ENCODE results near the gene ANKRD52.

The ANKRD52 gene

DNA sequence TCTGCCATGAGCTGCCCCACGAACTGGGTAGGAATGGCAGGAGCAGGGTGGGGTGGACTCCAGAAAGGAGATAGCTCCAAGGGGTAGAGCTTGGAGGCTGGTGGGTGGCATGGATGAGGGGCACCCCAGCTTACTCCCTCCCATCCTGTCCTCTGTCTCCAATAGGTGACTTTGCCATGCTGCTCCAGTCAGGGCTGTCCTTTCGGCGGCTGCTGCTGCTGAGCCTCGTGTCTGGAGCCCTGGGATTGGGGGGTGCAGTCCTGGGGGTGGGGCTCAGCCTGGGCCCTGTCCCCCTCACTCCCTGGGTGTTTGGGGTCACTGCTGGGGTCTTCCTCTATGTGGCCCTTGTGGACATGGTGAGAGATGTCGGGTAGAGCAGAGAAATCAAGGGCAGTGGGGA is 21.2 kb downstream of the ANKRD52 start:
- no peak for DNase-seq

DNA sequence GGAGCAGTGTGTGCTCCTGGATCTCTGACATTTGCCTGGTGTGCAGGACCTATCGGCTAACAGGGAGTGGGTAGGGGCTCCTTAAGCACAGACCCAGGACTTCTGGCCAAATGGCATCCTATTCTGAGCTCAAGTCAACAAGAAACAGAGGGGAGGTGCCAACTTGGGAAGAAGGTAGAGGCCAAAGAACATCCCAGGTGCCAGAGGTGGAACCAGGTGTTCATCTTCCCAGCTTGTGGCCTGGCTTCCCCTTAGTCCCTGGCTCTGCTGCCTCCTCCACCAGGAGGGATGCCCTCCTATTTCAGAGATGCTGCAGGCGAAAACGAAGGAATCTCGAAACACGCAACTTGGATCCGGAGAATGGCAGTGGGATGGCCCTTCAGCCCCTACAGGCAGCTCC is 22.1 kb downstream of the ANKRD52 start:
- DNase-seq, result no peak

GRCh38 chr12:56234746-56235436 is 23.3 kb downstream of the ANKRD52 start:
- DNase-seq, result no peak

- DNase-seq, result no peak
These were observed 27.0 kb downstream of the ANKRD52 start for GRCh38 chr12:56231184-56231582.

DNA sequence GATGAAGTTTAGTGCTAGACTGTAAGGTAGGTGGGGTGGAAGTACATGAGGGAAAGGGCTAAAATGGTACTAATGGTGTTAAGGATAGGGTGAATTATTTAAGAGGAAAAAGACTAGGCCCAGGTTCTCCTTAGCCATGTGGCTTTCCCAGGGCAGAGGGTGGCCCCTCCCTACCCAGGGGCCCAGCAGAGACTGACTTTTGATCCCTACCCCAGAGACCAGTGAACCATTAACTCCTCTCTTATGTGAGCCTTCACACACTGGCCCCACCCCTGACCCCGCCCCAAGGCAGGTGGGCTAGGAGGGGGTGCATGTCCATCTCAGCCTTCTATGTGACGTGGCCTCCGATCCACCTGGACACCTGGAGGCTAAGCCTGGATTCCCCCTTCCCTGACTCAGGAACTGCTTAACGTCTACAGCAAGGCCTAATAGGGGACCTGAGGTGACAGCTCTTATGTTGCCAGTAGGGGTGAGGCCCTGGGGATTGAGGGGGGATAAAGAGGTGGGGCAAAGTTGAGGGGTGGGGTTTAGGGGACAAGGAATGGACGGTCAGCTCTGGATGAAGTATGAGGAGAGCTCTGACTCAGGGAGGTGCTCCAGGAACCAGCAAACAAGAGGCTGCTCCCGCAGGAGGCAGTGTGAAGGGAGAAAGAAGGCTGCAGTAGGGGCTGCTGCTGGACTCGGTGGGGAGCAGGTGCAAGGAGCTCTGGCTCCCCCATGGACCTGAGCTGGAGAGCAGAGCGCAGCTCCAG is 27.6 kb downstream of the ANKRD52 start:
- DNase-seq, result no peak

- no peak for DNase-seq
These were observed 28.2 kb downstream of the ANKRD52 start, which contains the start of gene SLC39A5 for GRCh38 chr12:56229916-56230431. SLC39A5 (plus strand) TSS chr12:56230051; CDS start chr12:56231275, 1,224 bp downstream.

DNA sequence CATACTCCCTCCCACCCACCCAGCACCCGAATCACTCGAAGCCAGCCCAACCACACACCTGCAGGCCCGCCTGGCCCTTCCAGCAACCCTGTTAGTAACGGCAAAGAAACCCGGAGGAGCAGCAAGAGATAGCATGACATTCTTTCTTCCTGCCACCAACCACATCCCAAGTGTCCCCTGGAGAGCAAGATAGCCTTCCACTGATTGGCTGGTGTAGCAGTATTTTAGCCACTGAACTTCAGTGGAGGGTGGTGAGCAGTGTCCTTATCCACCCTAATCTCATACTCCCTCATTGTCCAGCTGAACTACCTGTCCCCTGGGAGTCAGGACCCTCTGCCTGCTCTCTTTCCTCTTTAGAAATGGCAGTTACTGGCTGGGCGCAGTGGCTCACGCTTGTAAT is 29.1 kb downstream of the ANKRD52 start:
- DNase-seq, result no peak

- DNase-seq, result no peak
These were observed 33.2 kb downstream of the ANKRD52 start for GRCh38 chr12:56224954-56225353.

DNA sequence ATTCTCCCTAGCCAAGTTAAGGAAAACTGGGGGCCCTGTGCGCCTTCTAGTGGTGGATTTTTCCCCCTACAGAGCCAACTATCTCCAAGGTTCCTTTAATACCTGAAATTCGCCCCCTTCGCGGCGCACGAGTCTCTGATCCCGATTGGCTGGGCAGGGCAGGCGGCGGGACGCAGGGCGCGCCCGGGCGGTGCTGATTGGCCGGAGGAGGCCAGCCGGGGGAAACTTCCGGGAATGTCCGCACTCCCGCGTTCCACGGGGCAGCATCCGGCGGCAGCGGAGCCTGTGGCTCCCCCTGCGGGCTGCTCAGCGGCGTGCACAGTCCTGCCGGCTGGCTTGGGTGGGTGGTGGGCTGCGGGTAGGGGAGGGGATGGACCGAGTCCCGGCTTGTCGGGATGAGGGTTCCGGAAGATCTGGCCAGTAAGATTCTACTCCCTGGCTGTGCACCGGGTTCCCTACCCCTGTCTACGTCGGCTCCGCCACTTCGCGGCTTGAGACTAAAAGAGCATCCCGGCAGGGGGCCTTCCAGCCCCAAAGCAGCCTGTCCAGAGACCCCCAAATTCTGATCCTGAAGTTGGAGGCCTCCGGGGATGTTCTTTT is 34.0 kb downstream of the ANKRD52 start, which contains the start of gene NABP2:
Gene NABP2 (plus strand): TSS at position 241 of the 600 bp plus-strand sequence. CDS start 515 bp downstream, outside the sequence.
- DNase-seq, result peak; percentile 100

DNA sequence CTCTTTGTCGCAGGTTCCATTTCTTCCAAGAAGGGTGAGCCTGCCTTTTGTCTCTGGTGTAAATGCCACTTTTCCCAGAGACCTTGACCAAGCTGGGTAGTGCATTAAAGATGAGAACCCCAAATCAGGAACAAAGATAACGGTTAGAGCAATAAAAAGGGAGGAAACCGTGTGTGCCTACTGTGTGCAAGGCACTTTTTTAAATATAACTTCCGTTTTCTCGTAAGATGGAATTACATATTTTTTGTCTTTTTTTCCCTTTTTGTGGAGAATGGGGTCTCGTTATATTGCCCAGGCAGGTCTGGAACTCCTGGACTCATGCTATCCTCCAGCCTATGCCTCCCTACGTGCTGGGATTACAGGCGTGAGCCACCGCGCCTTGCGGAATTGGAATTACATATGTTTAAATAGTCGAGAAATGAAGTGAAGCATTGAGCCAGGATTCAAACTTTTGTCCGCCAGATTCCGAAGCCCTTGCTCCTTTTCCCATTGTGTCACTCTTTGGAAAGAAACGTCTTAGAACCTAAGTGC is 34.5 kb downstream of the ANKRD52 start:
- DNase-seq, result no peak

GRCh38 chr12:56222531-56222895 is 35.7 kb downstream of the ANKRD52 start:
- no peak for DNase-seq

DNA sequence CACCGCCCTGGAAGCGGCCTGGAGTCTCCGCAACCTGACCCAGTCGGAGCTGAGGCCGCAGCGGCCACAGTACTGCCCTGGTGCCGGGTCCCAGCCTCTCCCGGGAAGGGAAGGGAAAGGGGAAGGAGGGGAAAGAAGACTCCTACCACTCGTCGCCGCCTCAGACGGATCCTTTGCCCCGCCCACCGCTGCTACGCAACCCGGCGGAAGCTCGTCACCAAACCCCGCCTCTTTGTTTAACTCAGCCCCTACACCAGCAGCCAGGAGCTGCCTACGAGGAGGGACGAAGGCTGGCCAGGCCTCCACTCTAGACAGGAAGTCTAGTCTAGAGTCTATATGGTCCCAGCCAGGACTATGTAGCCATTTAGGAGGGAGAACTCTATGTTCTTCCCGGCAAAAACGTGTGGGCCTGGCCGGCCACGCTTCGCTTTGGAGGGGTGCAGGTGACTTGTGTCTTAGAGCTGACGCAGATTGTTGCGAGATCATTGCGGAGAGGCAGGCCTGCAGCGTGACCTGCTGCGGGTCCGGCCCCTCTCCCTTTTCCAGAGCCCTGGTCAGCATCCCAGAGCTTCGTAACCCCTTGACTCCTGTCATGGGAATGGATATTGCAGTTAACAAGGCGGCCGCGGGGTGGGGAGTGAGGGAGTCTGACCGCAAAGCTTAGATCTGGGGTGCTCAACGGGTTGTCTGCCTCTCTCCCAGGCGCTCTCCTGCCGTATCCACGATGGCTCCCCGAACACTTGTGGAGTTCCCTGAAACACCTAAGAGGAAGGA is 36.2 kb downstream of the ANKRD52 start, which contains the start of gene RNF41:
Gene RNF41 (minus strand): TSS at position 166 of the 774 bp plus-strand sequence. CDS start 7,875 bp downstream, outside the sequence.
- DNase-seq, result peak; percentile 100

- DNase-seq, result peak; percentile 91
These were observed 36.9 kb downstream of the ANKRD52 start for GRCh38 chr12:56221232-56221756.

- no peak for DNase-seq
These were observed 37.5 kb downstream of the ANKRD52 start for GRCh38 chr12:56220611-56221231.

DNA sequence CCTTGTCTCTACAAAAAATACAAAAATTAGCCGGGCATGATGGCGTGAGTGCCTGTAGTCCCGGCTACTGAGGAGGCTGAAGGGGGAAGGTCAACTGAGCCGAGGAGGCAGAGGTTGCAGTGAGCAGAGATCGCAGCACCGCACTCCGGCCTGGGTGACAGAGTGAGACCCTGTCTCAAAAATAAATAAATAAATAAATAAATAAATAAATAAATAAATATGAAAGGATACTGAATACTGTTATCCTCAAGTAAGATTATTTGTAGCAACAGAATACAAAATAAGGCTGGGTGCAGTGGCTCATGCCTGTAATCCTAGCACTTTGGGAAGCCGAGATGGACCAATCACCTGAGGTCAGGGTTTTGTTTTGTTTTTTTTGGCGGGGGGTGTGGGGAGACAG is 38.3 kb downstream of the ANKRD52 start:
- DNase-seq, result no peak

- DNase-seq, result no peak
These were observed 41.7 kb downstream of the ANKRD52 start for GRCh38 chr12:56216461-56216860.

GRCh38 chr12:56213878-56214277 is 44.3 kb downstream of the ANKRD52 start:
- DNase-seq, result no peak

- DNase-seq, result no peak
These were observed 45.8 kb downstream of the ANKRD52 start for GRCh38 chr12:56212361-56212760.

DNA sequence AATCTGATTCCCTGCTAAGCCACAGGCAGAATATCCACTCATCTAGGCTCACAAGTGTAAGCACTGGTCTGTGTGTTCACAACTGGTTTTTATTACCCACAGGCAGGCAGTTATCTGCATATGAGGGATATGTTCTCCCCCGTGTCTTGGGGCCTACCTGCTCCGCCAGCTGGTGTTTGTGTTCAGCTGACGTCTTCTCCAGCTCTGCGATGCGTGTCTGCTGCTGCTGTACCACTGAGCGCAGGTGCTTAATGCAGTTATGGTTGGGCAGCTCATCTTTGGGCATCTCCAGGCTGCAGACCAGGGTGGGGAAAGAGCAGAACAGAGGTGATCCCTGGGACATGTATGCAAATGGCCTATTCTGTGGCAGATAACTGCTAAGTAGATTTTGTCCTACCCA is 50.2 kb downstream of the ANKRD52 start:
- DNase-seq, result no peak

- peak; percentile 89 for DNase-seq
These were observed 51.6 kb downstream of the ANKRD52 start for GRCh38 chr12:56206452-56207166.

- no peak for DNase-seq
These were observed 52.7 kb downstream of the ANKRD52 start for GRCh38 chr12:56205445-56205844.
